ENCODE data around the gene MET. TPM values are rescaled to one million over a fixed set of nuclear protein-coding genes. Genes with fewer than 3 reads are reported as not detected.

Gene MET
- total RNA-seq, 1 donor from 2014 or later: 161 TPM

GRCh38 chr7:116770941-116771340 is 98.9 kb downstream of the MET start:
- no peaks in the 10 kb centered on the region for H3K27me3 ChIP-seq (ENCODE audit: control insufficient read depth, insufficient read depth, low read length)
- no peak for TF ChIP-seq CTCF (IDR thresholded peaks at IDR 0.05; ENCODE audit: insufficient read depth, low read length, poor library complexity, severe bottlenecking)
- peaks cover 6% of the 10 kb centered on the region for H3K36me3 ChIP-seq (ENCODE audit: control insufficient read depth, insufficient read depth, low read length)
- H3K4me3 ChIP-seq (ENCODE audit: low read depth, low read length): no peak overlapping the region
- DNase-seq (ENCODE audit: low read depth): no peak

- DNase-seq (ENCODE audit: low read depth): no peak
- Histone ChIP-seq H3K4me3 (ENCODE audit: low read depth, low read length) (no peak overlapping the region), H3K27me3 (ENCODE audit: control insufficient read depth, insufficient read depth, low read length) (no peaks in the 10 kb centered on the region), H3K36me3 (ENCODE audit: control insufficient read depth, insufficient read depth, low read length) (peaks cover 6% of the 10 kb centered on the region)
- TF ChIP-seq CTCF (IDR thresholded peaks at IDR 0.05; ENCODE audit: insufficient read depth, low read length, poor library complexity, severe bottlenecking): no peak
Measured at GRCh38 chr7:116771640-116772039, 99.6 kb downstream of the MET start.

- Histone ChIP-seq H3K36me3 (ENCODE audit: control insufficient read depth, insufficient read depth, low read length) (peaks cover 6% of the 10 kb centered on the region), H3K4me3 (ENCODE audit: low read depth, low read length) (no peak overlapping the region), H3K27me3 (ENCODE audit: control insufficient read depth, insufficient read depth, low read length) (no peaks in the 10 kb centered on the region)
- TF ChIP-seq CTCF (IDR thresholded peaks at IDR 0.05; ENCODE audit: insufficient read depth, low read length, poor library complexity, severe bottlenecking): no peak
- DNase-seq (ENCODE audit: low read depth): peak; percentile 93
Measured at GRCh38 chr7:116772423-116772863, 100.4 kb downstream of the MET start.

GRCh38 chr7:116772926-116773749 is 101.1 kb downstream of the MET start:
- Histone ChIP-seq H3K27me3 (ENCODE audit: control insufficient read depth, insufficient read depth, low read length) (no peaks in the 10 kb centered on the region), H3K4me3 (ENCODE audit: low read depth, low read length) (no peak overlapping the region), H3K36me3 (ENCODE audit: control insufficient read depth, insufficient read depth, low read length) (peaks cover 6% of the 10 kb centered on the region)
- no peak for TF ChIP-seq CTCF (IDR thresholded peaks at IDR 0.05; ENCODE audit: insufficient read depth, low read length, poor library complexity, severe bottlenecking)
- no peak for DNase-seq (ENCODE audit: low read depth)

- Histone ChIP-seq H3K4me3 (ENCODE audit: low read depth, low read length) (no peak overlapping the region), H3K27me3 (ENCODE audit: control insufficient read depth, insufficient read depth, low read length) (no peaks in the 10 kb centered on the region), H3K36me3 (ENCODE audit: control insufficient read depth, insufficient read depth, low read length) (peaks cover 12% of the 10 kb centered on the region)
- no peak for TF ChIP-seq CTCF (IDR thresholded peaks at IDR 0.05; ENCODE audit: insufficient read depth, low read length, poor library complexity, severe bottlenecking)
- no peak for DNase-seq (ENCODE audit: low read depth)
Measured at GRCh38 chr7:116776046-116776445, 104.0 kb downstream of the MET start.
